Hippocampal formation (tissue), 2 donors: ENCODE measurements around the gene TRMT112.

Experiments
- DNase-seq, 2 donors: peaks; one replicate each; lab custom pipeline; 2025; lab: John Stamatoyannopoulos, UW

Gene TRMT112

GRCh38 chr11:64317325-64317960 is at the start of gene TRMT112:
Gene TRMT112 (minus strand): TSS chr11:64317559. CDS start chr11:64317526, 33 bp downstream.
- peak; percentile 91 to 95 for DNase-seq

GRCh38 chr11:64366751-64367150 is 49.4 kb upstream of the TRMT112 start:
- no peak for DNase-seq

GRCh38 chr11:64364911-64365310 is 47.6 kb upstream of the TRMT112 start:
- DNase-seq: no peak

GRCh38 chr11:64364435-64364834 is 47.1 kb upstream of the TRMT112 start:
- DNase-seq: no peak

- DNase-seq: no peak
These were observed 45.0 kb upstream of the TRMT112 start for GRCh38 chr11:64362339-64362738.

GRCh38 chr11:64361659-64362058 is 44.3 kb upstream of the TRMT112 start:
- no peak for DNase-seq

GRCh38 chr11:64360448-64360921 is 43.1 kb upstream of the TRMT112 start:
- no peak for DNase-seq

GRCh38 chr11:64359712-64360445 is 42.5 kb upstream of the TRMT112 start:
- no peak for DNase-seq

GRCh38 chr11:64358907-64359711 is 41.8 kb upstream of the TRMT112 start, which contains the start of gene RPS6KA4:
Gene RPS6KA4 (plus strand): TSS chr11:64359162. CDS start chr11:64359236, 74 bp downstream.
- peak; percentile 47 to 54 for DNase-seq

GRCh38 chr11:64358536-64358906 is 41.2 kb upstream of the TRMT112 start:
- no peak for DNase-seq

GRCh38 chr11:64357904-64358535 is 40.7 kb upstream of the TRMT112 start:
- no peak for DNase-seq

GRCh38 chr11:64357446-64357845 is 40.1 kb upstream of the TRMT112 start:
- DNase-seq: no peak

- DNase-seq: no peak
These were observed 39.4 kb upstream of the TRMT112 start for GRCh38 chr11:64356498-64357411.

- DNase-seq: peak; percentile 50 to 62
These were observed 38.0 kb upstream of the TRMT112 start for GRCh38 chr11:64355078-64355940.

- DNase-seq: no peak
These were observed 36.6 kb upstream of the TRMT112 start for GRCh38 chr11:64353715-64354506.

GRCh38 chr11:64352995-64353714 is 35.8 kb upstream of the TRMT112 start:
- no peak for DNase-seq

GRCh38 chr11:64352099-64352994 is 35.0 kb upstream of the TRMT112 start:
- DNase-seq: no peak
